Measurements from ENCODE around the gene DEPDC7. TPM values are rescaled to one million over a fixed set of nuclear protein-coding genes. Genes with fewer than 3 reads are reported as not detected.

Gene DEPDC7
- total and polyA plus RNA-seq, 2 of the 8 experiments (the other 6 are each of a cell fraction or from before 2014, with no cell fraction given) = 3.1 to 7.6 TPM

DNA sequence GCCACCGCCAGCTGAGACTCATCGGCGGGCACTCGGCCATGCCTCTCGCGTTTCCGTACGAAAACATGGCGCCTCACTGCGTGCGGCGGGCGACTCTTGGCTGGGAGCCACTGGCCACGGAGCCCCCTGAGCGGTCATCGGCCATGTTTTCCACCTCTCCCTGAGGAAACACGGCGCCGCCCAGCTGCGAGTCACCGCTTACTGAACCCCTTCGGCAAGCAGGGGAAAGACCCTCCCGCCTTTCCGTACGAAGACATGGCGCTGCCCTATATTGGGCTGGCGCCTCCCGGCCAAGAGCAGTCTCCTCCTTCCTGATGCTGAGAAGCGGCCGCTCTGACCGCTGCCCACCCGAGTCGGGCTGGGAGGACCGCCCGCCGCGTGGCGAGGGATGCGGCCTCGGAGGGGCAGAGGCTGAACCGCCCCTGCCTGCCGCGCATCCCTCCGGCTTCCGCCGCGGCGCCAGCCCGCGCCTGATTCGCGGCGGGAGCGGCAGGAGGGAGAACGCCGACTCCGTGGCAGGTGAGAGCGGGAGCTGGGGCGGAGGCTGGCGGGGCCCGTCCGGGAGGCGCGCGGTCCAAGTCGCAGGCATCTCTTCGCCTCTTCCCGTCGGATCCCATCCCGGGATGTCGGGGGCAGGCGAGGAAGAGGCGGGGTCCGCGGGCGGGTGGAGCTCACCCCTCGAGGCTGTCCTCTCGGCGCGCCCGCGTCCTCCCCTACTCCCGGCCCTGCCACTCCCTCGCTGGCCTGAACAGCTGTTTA, 23.8 kb downstream of the DEPDC7 start, which contains the start of gene TCP11L1 (continued):
- TF ChIP-seq PHF8 (conservative IDR thresholded peaks at IDR 0.05; ENCODE audit: low read depth, low read length) (peak; percentile 88), RXRA (IDR thresholded peaks at IDR 0.05; ENCODE audit: insufficient read depth, low read depth, low read length) (0 out of 2 replicates have a peak, but pooled peaks have one; percentile 32), TBP (IDR thresholded peaks at IDR 0.05; ENCODE audit: low read depth, low read length) (0 out of 2 replicates have a peak, but pooled peaks have one; percentile 69), SP2 (IDR thresholded peaks at IDR 0.05; ENCODE audit: low read length) (no peak), ASH2L (IDR thresholded peaks at IDR 0.05; ENCODE audit: low read length) (peak; percentile 86), SUZ12 (IDR thresholded peaks at IDR 0.05; ENCODE audit: low read length) (no peak), MAX (IDR thresholded peaks at IDR 0.05) (peak; percentile 69), GABPA (IDR thresholded peaks at IDR 0.05; ENCODE audit: borderline replicate concordance, insufficient read depth, low read length) (no peak), TCF12 (IDR thresholded peaks at IDR 0.05; ENCODE audit: low read depth, low read length) (no peak), GTF2F1 (IDR thresholded peaks at IDR 0.05; ENCODE audit: borderline replicate concordance, low read depth, low read length) (no peak)
- TF ChIP-seq, protein P1, sequence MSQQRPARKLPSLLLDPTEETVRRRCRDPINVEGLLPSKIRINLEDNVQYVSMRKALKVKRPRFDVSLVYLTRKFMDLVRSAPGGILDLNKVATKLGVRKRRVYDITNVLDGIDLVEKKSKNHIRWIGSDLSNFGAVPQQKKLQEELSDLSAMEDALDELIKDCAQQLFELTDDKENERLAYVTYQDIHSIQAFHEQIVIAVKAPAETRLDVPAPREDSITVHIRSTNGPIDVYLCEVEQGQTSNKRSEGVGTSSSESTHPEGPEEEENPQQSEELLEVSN (IDR thresholded peaks at IDR 0.05) = 0 out of 2 replicates have a peak, but pooled peaks have one; percentile 15

All from H1 (cell line).